ENCODE results near the gene NQO2. TPM values are rescaled to one million over a fixed set of nuclear protein-coding genes. Genes with fewer than 3 reads are reported as not detected.
"Not testable (repeated sequence)": the region's sequence is repeated elsewhere in the genome, so short reads cannot be mapped to it uniquely, and the experiment has no call there.

NQO2 gene
- total RNA-seq, 1 experiment from 2014 or later, result 82.9 TPM

DNA sequence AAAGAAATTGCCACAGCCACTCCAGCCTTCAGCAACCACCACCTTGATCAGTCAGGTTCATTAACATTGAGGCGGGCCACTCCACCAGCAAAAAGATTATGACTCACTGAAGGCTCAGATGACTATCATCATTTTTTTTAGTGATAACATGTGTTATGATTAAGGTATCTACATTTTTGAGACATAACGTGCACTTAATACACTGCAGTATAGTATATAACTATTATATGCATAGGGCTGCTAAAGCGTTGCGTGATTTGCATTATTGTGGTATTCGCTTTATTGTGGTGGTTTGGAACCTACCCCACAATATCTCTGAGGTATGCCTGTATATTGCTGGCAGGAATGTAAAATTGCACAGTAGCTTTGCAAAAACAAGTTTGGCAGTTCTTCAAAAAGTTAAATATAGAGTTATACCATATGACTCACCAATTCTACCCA lies 61.8 kb downstream of the NQO2 start:
- no peak for ATAC-seq
- no peak for DNase-seq (ENCODE audit: low read depth, low spot score)
- no peaks in the 10 kb centered on the region for H3K27me3 ChIP-seq (ENCODE audit: insufficient read depth, low read length)
- peak overlapping the region; percentile 54 for H3K4me2 ChIP-seq (ENCODE audit: low read length)
- TF ChIP-seq JUND (IDR thresholded peaks at IDR 0.05) (peak; percentile 38; the same call in 1 of the 2 replicates), POLR2A (IDR thresholded peaks at IDR 0.05; ENCODE audit: borderline replicate concordance, extremely low read depth, insufficient read depth, insufficient read length) (no peak), SP1 (IDR thresholded peaks at IDR 0.05; ENCODE audit: low read depth) (0 out of 2 replicates have a peak, but pooled peaks have one; percentile 10), YY1 (IDR thresholded peaks at IDR 0.05; ENCODE audit: extremely low read depth, insufficient replicate concordance, low read depth, low read length) (no peak), TCF7L2 (IDR thresholded peaks at IDR 0.05; ENCODE audit: borderline replicate concordance, extremely low read depth, insufficient read depth, insufficient read length) (no peak)
- TF ChIP-seq, protein P1, sequence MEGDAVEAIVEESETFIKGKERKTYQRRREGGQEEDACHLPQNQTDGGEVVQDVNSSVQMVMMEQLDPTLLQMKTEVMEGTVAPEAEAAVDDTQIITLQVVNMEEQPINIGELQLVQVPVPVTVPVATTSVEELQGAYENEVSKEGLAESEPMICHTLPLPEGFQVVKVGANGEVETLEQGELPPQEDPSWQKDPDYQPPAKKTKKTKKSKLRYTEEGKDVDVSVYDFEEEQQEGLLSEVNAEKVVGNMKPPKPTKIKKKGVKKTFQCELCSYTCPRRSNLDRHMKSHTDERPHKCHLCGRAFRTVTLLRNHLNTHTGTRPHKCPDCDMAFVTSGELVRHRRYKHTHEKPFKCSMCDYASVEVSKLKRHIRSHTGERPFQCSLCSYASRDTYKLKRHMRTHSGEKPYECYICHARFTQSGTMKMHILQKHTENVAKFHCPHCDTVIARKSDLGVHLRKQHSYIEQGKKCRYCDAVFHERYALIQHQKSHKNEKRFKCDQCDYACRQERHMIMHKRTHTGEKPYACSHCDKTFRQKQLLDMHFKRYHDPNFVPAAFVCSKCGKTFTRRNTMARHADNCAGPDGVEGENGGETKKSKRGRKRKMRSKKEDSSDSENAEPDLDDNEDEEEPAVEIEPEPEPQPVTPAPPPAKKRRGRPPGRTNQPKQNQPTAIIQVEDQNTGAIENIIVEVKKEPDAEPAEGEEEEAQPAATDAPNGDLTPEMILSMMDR (IDR thresholded peaks at IDR 0.05 in 2 of 3, conservative IDR thresholded peaks at IDR 0.05 in 1 of 3; ENCODE audit: borderline replicate concordance in 1 of 3, insufficient read depth in 1 of 3, low read depth in 2 of 3, low read length in 2 of 3), result peak in 2 of 3 experiments; percentile 15 to 29; a peak in 2 of 6 replicates
- CTCF ChIA-PET, result interaction anchor here (0.5 to 1.0 kb wide), 2 partner anchors 109 to 128 kb away, joined by 3 to 4 read pairs; no protein-coding TSS in a partner anchor
- H3K9ac ChIP-seq (ENCODE audit: low read length), result no peak overlapping the region
- H3K9me2 ChIP-seq (ENCODE audit: insufficient read depth), result no peaks in the 10 kb centered on the region
- H3K27ac ChIP-seq (ENCODE audit: low read depth, low read length), result no peak overlapping the region; the same call in 1 of the 2 replicates
- RAD21 ChIA-PET (ENCODE audit: low non-redundant PET in 1 of 2, low total read pairs in 2 of 2, uncharacterized antibody in 2 of 2, unreplicated experiment in 2 of 2), result no interaction called here
- H4K20me1 ChIP-seq (ENCODE audit: insufficient read depth), result no peaks in the 10 kb centered on the region
- no TSS peak for BruUV-seq (replicated peaks)
- H3K79me2 ChIP-seq (ENCODE audit: insufficient read depth, low read length), result peaks cover 7% of the 10 kb centered on the region; the same call in 1 of the 2 replicates
- no peaks in the 10 kb centered on the region for H3K36me3 ChIP-seq (ENCODE audit: control insufficient read depth in 1 of 2, insufficient read depth in 2 of 2, low read length in 2 of 2)
- H3K9me3 ChIP-seq (ENCODE audit: control insufficient read depth in 1 of 2, insufficient read depth in 1 of 2, low read depth in 1 of 2, low read length in 2 of 2), result no peaks in the 10 kb centered on the region
- intact Hi-C loops (cut with micrococcal nuclease), result loop anchor here (10.0 kb wide), 1 partner anchor 297 kb away; the partner anchor contains the start of gene WRNIP1
- POLR2A ChIA-PET, result no interaction called here
- H3K4me1 ChIP-seq (ENCODE audit: control insufficient read depth in 1 of 2, insufficient read depth in 2 of 2, low read length in 2 of 2), result peaks cover 19 to 27% of the 10 kb centered on the region in 2 experiments
- peak overlapping the region; percentile 84 for H2AFZ ChIP-seq (ENCODE audit: low read depth, low read length, poor library complexity, severe bottlenecking)
- H3K4me3 ChIP-seq (replicated peaks in 1 of 2; ENCODE audit: low read depth in 1 of 2, low read length in 2 of 2), result peak overlapping the region in 1 of 2 experiments; percentile 28; a peak in 1 of 4 replicates

DNA sequence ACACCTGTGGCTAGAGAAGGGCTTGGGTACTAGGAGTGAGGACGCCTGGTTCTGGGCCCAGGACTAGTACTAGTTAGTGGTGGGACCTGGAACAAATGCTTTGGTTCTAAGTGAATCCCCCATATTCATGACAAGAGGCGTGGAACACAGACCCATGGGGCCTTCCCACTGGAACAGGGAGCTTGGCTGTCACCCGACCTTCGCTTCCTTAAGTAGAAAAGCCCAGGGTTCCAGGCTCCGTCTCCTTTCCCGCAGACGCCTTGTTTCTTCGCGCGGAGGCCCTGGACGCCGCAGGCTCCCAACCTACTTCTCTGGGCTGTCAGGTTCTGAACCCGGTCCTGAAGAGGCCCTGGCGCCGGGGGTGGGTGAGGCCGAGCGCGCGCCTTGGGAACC lies 63.6 kb downstream of the NQO2 start:
- not testable (repeated sequence) for BruUV-seq (replicated peaks); H3K9me2 ChIP-seq (ENCODE audit: insufficient read depth); H3K9me3 ChIP-seq (ENCODE audit: control insufficient read depth in 1 of 2, insufficient read depth in 1 of 2, low read depth in 1 of 2, low read length in 2 of 2); H3K36me3 ChIP-seq (ENCODE audit: control insufficient read depth in 1 of 2, insufficient read depth in 2 of 2, low read length in 2 of 2); H4K20me1 ChIP-seq (ENCODE audit: insufficient read depth); H3K27ac ChIP-seq (ENCODE audit: low read depth, low read length); H2AFZ ChIP-seq (ENCODE audit: low read depth, low read length, poor library complexity, severe bottlenecking); H3K27me3 ChIP-seq (ENCODE audit: insufficient read depth, low read length); DNase-seq (ENCODE audit: low read depth, low spot score)
- H3K4me1 ChIP-seq (ENCODE audit: control insufficient read depth in 1 of 2, insufficient read depth in 2 of 2, low read length in 2 of 2), result peaks cover 22 to 38% of the 10 kb centered on the region in 2 experiments
- POLR2A ChIA-PET, result interaction anchor here (0.9 to 1.2 kb wide), 7 partner anchors 10 to 78 kb away, joined by 3 to 12 read pairs (median 4); partner anchors contain the start of gene NQO2
- intact Hi-C loops (cut with micrococcal nuclease), result loop anchor here (2.0 to 10.0 kb wide), 2 partner anchors 65 to 299 kb away; partner anchors contain the start of genes NQO2 and WRNIP1
- ATAC-seq, result 0 out of 2 replicates have a peak, but pooled peaks have one; percentile 0
- CTCF ChIA-PET, result interaction anchor here (0.7 to 1.0 kb wide), 3 partner anchors 61 to 111 kb away, joined by 3 to 5 read pairs (median 3); no protein-coding TSS in a partner anchor
- H3K9ac ChIP-seq (ENCODE audit: low read length), result peak overlapping the region; percentile 73
- peaks cover 11% of the 10 kb centered on the region; the same call in 1 of the 2 replicates for H3K79me2 ChIP-seq (ENCODE audit: insufficient read depth, low read length)
- peak overlapping the region; percentile 63 to 73 for H3K4me3 ChIP-seq (replicated peaks in 1 of 2; ENCODE audit: low read depth in 1 of 2, low read length in 2 of 2)
- peak overlapping the region; percentile 91 for H3K4me2 ChIP-seq (ENCODE audit: low read length)
- RAD21 ChIA-PET (ENCODE audit: low non-redundant PET in 1 of 2, low total read pairs in 2 of 2, uncharacterized antibody in 2 of 2, unreplicated experiment in 2 of 2), result interaction anchor here in 1 of 2 experiments (1.0 kb wide), 1 partner anchor 62 kb away, joined by 3 read pairs; no protein-coding TSS in a partner anchor
